ENCODE measurements around the gene EEA1. TPM values are rescaled to one million over a fixed set of nuclear protein-coding genes. Genes with fewer than 3 reads are reported as not detected.
"Not testable (repeated sequence)": the region's sequence is repeated elsewhere in the genome, so short reads cannot be mapped to it uniquely, and the experiment has no call there.

Gene EEA1
- total and polyA plus RNA-seq, 2 experiments from 2014 or later = 19.1 to 20.7 TPM

GRCh38 chr12:92756898-92757596 lies 172.0 kb downstream of the EEA1 start:
- DNase-seq (ENCODE audit: low spot score) = no peak
- H3K9me3 ChIP-seq (ENCODE audit: low read depth) = no peaks in the 10 kb centered on the region
- no peak for TF ChIP-seq EZH2 (IDR thresholded peaks at IDR 0.05; ENCODE audit: borderline replicate concordance)
- no peak for TF ChIP-seq EZH2phosphoT487 (IDR thresholded peaks at IDR 0.05; ENCODE audit: low read depth, severe bottlenecking, unreplicated experiment)
- no peak for TF ChIP-seq CTCF (IDR thresholded peaks at IDR 0.05; ENCODE audit: poor library complexity)
- no peaks in the 10 kb centered on the region for H4K20me1 ChIP-seq (ENCODE audit: insufficient read depth, poor library complexity, severe bottlenecking)
- no peak overlapping the region for H3K27ac ChIP-seq
- no peak overlapping the region for H3K4me3 ChIP-seq
- H3K36me3 ChIP-seq (replicated peaks; ENCODE audit: insufficient read depth, low read depth) = no peaks in the 10 kb centered on the region
- H2AFZ ChIP-seq = no peak overlapping the region
- no peaks in the 10 kb centered on the region for H3K27me3 ChIP-seq
- WGBS (ENCODE audit: low lambda C conversion rate, missing lambda C conversion rate) = 62% methylated on average over 3 of the region's 3 CpGs
- H3K4me2 ChIP-seq = no peak overlapping the region
- no peaks in the 10 kb centered on the region for H3K79me2 ChIP-seq
- H3K9me2 ChIP-seq (replicated peaks; ENCODE audit: insufficient read depth) = no peaks in the 10 kb centered on the region
- H3K4me1 ChIP-seq (ENCODE audit: insufficient read depth) = no peaks in the 10 kb centered on the region

- H3K9me3 ChIP-seq (ENCODE audit: low read depth) = no peaks in the 10 kb centered on the region
- no peak overlapping the region for H3K4me3 ChIP-seq
- H3K27me3 ChIP-seq = no peaks in the 10 kb centered on the region
- 84% methylated on average over 10 of the region's 10 CpGs for WGBS (ENCODE audit: low lambda C conversion rate, missing lambda C conversion rate)
- DNase-seq (ENCODE audit: low spot score) = no peak
- H2AFZ ChIP-seq = no peak overlapping the region
- peak overlapping the region; percentile 47 for H3K27ac ChIP-seq
- H3K4me2 ChIP-seq = no peak overlapping the region
- H3K79me2 ChIP-seq = no peaks in the 10 kb centered on the region
- no peaks in the 10 kb centered on the region for H3K4me1 ChIP-seq (ENCODE audit: insufficient read depth)
- no peaks in the 10 kb centered on the region for H3K9me2 ChIP-seq (replicated peaks; ENCODE audit: insufficient read depth)
- no peaks in the 10 kb centered on the region for H4K20me1 ChIP-seq (ENCODE audit: insufficient read depth, poor library complexity, severe bottlenecking)
- TF ChIP-seq EZH2 (IDR thresholded peaks at IDR 0.05; ENCODE audit: borderline replicate concordance) (no peak), CTCF (IDR thresholded peaks at IDR 0.05; ENCODE audit: poor library complexity) (no peak), EZH2phosphoT487 (IDR thresholded peaks at IDR 0.05; ENCODE audit: low read depth, severe bottlenecking, unreplicated experiment) (no peak)
- H3K36me3 ChIP-seq (replicated peaks; ENCODE audit: insufficient read depth, low read depth) = no peaks in the 10 kb centered on the region
Observed at GRCh38 chr12:92753976-92754885, 174.9 kb downstream of the EEA1 start.

- H3K9me3 ChIP-seq (ENCODE audit: low read depth); DNase-seq (ENCODE audit: low spot score); H3K79me2 ChIP-seq; H3K9me2 ChIP-seq (replicated peaks; ENCODE audit: insufficient read depth); H3K4me3 ChIP-seq; H3K27ac ChIP-seq; H3K27me3 ChIP-seq; H3K36me3 ChIP-seq (replicated peaks; ENCODE audit: insufficient read depth, low read depth); H3K4me1 ChIP-seq (ENCODE audit: insufficient read depth); H3K4me2 ChIP-seq; H2AFZ ChIP-seq; H4K20me1 ChIP-seq (ENCODE audit: insufficient read depth, poor library complexity, severe bottlenecking): not testable (repeated sequence)
Observed at GRCh38 chr12:92749691-92750090, 179.4 kb downstream of the EEA1 start.

GRCh38 chr12:92747151-92747550 lies 181.9 kb downstream of the EEA1 start:
- Histone ChIP-seq H3K9me3 (ENCODE audit: low read depth) (no peaks in the 10 kb centered on the region), H3K27me3 (no peaks in the 10 kb centered on the region), H3K79me2 (no peaks in the 10 kb centered on the region), H3K36me3 (replicated peaks; ENCODE audit: insufficient read depth, low read depth) (no peaks in the 10 kb centered on the region), H3K27ac (no peak overlapping the region), H2AFZ (no peak overlapping the region), H3K4me1 (ENCODE audit: insufficient read depth) (no peaks in the 10 kb centered on the region), H3K4me3 (no peak overlapping the region), H3K4me2 (no peak overlapping the region), H4K20me1 (ENCODE audit: insufficient read depth, poor library complexity, severe bottlenecking) (no peaks in the 10 kb centered on the region), H3K9me2 (replicated peaks; ENCODE audit: insufficient read depth) (no peaks in the 10 kb centered on the region)
- WGBS (ENCODE audit: low lambda C conversion rate, missing lambda C conversion rate) = 79% methylated on average over 1 of the region's 1 CpG
- TF ChIP-seq CTCF (IDR thresholded peaks at IDR 0.05; ENCODE audit: poor library complexity) (no peak), EZH2 (IDR thresholded peaks at IDR 0.05; ENCODE audit: borderline replicate concordance) (no peak), EZH2phosphoT487 (IDR thresholded peaks at IDR 0.05; ENCODE audit: low read depth, severe bottlenecking, unreplicated experiment) (no peak)
- DNase-seq (ENCODE audit: low spot score) = no peak

All from hepatocyte (in vitro differentiated cells).